H9 (cell line): ENCODE results near the gene ITGA7. TPM values are rescaled to one million over a fixed set of nuclear protein-coding genes. Genes with fewer than 3 reads are reported as not detected.

Source experiments
- DNase-seq: peaks from one replicate; pipeline ENCODE4 v3.0.0-alpha.2; 2017
- H2AFZ ChIP-seq: one replicate; pipeline ENCODE4 v1.6.1; 2013; ENCODE audit warnings: mild to moderate bottlenecking, low read length, control low read depth, moderate library complexity
- H2AK5ac ChIP-seq: 2 replicates; pipeline ENCODE4 v1.6.1; 2013; ENCODE audit warnings: low read length, control low read depth, mixed read lengths; ENCODE audit not compliant: insufficient read length
- H2BK120ac ChIP-seq: one replicate; pipeline ENCODE4 v1.6.1; 2013; ENCODE audit warnings: low read depth, mild to moderate bottlenecking, low read length, control low read depth, inconsistent platforms; ENCODE audit not compliant: poor library complexity, severe bottlenecking
- H2BK12ac ChIP-seq: 2 replicates; pipeline ENCODE4 v1.6.1; 2013; ENCODE audit warnings: low read length, control low read depth, mixed read lengths, low read depth; ENCODE audit not compliant: insufficient read length
- H2BK15ac ChIP-seq: 2 replicates; pipeline ENCODE4 v1.6.1; 2013; ENCODE audit warnings: low read depth, low read length, control low read depth
- H2BK20ac ChIP-seq: one replicate; pipeline ENCODE4 v1.6.1; 2013; ENCODE audit warnings: low read depth, mild to moderate bottlenecking, low read length, control low read depth, inconsistent platforms; ENCODE audit not compliant: poor library complexity, severe bottlenecking
- H2BK5ac ChIP-seq: 2 replicates; pipeline ENCODE4 v1.6.1; 2013; ENCODE audit warnings: low read length, control low read depth, mixed read lengths; ENCODE audit not compliant: insufficient read length
- H3K14ac ChIP-seq: 2 replicates; pipeline ENCODE4 v1.6.1; 2013; ENCODE audit warnings: low read length, control low read depth; ENCODE audit not compliant: insufficient read depth
- H3K18ac ChIP-seq: 2 replicates; pipeline ENCODE4 v1.6.1; 2013; ENCODE audit warnings: low read depth, mild to moderate bottlenecking, mixed read lengths, low read length, control low read depth; ENCODE audit not compliant: insufficient read length
- H3K23ac ChIP-seq: 2 replicates; pipeline ENCODE4 v1.6.1; 2013; ENCODE audit warnings: low read length, control low read depth, mixed read lengths, low read depth; ENCODE audit not compliant: insufficient read length
- H3K23me2 ChIP-seq: 2 replicates; pipeline ENCODE4 v1.6.1; 2013; ENCODE audit warnings: low read depth, mild to moderate bottlenecking, mixed read lengths, low read length, control low read depth; ENCODE audit not compliant: insufficient read length, poor library complexity, severe bottlenecking
- H3K27ac ChIP-seq: 2 replicates; pipeline ENCODE4 v1.5.1; 2013; ENCODE audit warnings: low read length, control low read depth, mixed read lengths, low read depth; ENCODE audit not compliant: insufficient read length
- H3K27me3 ChIP-seq: 2 replicates; pipeline ENCODE4 v1.6.1; 2013; ENCODE audit warnings: low read length, control low read depth, inconsistent platforms; ENCODE audit not compliant: insufficient read depth
- H3K4ac ChIP-seq: 2 replicates; pipeline ENCODE4 v1.6.1; 2013; ENCODE audit warnings: low read depth, mild to moderate bottlenecking, control low read depth, inconsistent platforms, low read length, moderate library complexity
- H3K4me1 ChIP-seq: 2 replicates; pipeline ENCODE4 v1.6.1; 2013; ENCODE audit warnings: low read length, control low read depth, inconsistent platforms; ENCODE audit not compliant: insufficient read depth
- H3K4me2 ChIP-seq: 2 replicates; pipeline ENCODE4 v1.6.1; 2013; ENCODE audit warnings: low read length, control low read depth, mixed read lengths; ENCODE audit not compliant: insufficient read length, insufficient read depth
- H3K56ac ChIP-seq: 2 replicates; pipeline ENCODE4 v1.6.1; 2013; ENCODE audit warnings: low read depth, mild to moderate bottlenecking, mixed read lengths, low read length, control low read depth; ENCODE audit not compliant: insufficient read length
- H3K79me1 ChIP-seq: 2 replicates; pipeline ENCODE4 v1.6.1; 2013; ENCODE audit warnings: low read depth, mild to moderate bottlenecking, moderate library complexity, low read length, control low read depth, inconsistent platforms; ENCODE audit not compliant: insufficient read depth, poor library complexity, severe bottlenecking
- H3K79me2 ChIP-seq: 2 replicates; pipeline ENCODE4 v1.6.1; 2013; ENCODE audit warnings: low read length, control low read depth, inconsistent platforms; ENCODE audit not compliant: insufficient read depth
- H3K9ac ChIP-seq: 2 replicates; pipeline ENCODE4 v1.6.1; 2013; ENCODE audit warnings: low read length, control low read depth, mixed read lengths; ENCODE audit not compliant: insufficient read length; ENCODE audit errors: extremely low read depth
- H3K9me3 ChIP-seq: one replicate; pipeline ENCODE4 v1.6.1; 2013; ENCODE audit warnings: low read depth, low read length, inconsistent platforms; ENCODE audit not compliant: control insufficient read depth
- H3T11ph ChIP-seq: one replicate; pipeline ENCODE4 v1.6.1; 2013; ENCODE audit warnings: mild to moderate bottlenecking, low read length, control low read depth, inconsistent platforms
- H4K20me1 ChIP-seq: one replicate; pipeline ENCODE4 v1.6.1; 2013; ENCODE audit not compliant: control insufficient read depth, insufficient read length, insufficient read depth
- H4K5ac ChIP-seq: 2 replicates; pipeline ENCODE4 v1.6.1; 2013; ENCODE audit warnings: low read depth, mild to moderate bottlenecking, mixed read lengths, low read length, control low read depth; ENCODE audit not compliant: insufficient read length
- H4K8ac ChIP-seq: replicated peaks from 2 replicates; pipeline ENCODE4 v1.6.1; 2013; ENCODE audit warnings: low read length, control low read depth, mixed read lengths, low read depth; ENCODE audit not compliant: insufficient read length
- H4K91ac ChIP-seq: 2 replicates; pipeline ENCODE4 v1.6.1; 2013; ENCODE audit warnings: low read depth, mild to moderate bottlenecking, moderate library complexity, mixed read lengths, low read length, control low read depth; ENCODE audit not compliant: insufficient read length
- H3K27ac Mint-ChIP-seq, 3 experiments: 2 replicates in 2 of 3; 3 replicates in 1 of 3; pipeline ENCODE4 v1.8.0; 2020 to 2021; ENCODE audit warnings: mixed read lengths in 3 of 3, mild to moderate bottlenecking in 1 of 3, moderate library complexity in 1 of 3
- H3K27me3 Mint-ChIP-seq: 2 replicates; pipeline ENCODE4 v1.8.0; 2021; ENCODE audit warnings: low read depth, mild to moderate bottlenecking, moderate library complexity, mixed read lengths
- H3K36me3 Mint-ChIP-seq, 3 experiments: 2 replicates in 2 of 3; 3 replicates in 1 of 3; pipeline ENCODE4 v1.8.0; 2020 to 2021; ENCODE audit warnings: low read depth in 3 of 3, mixed read lengths in 3 of 3; ENCODE audit not compliant: insufficient read depth in 1 of 3
- H3K4me1 Mint-ChIP-seq, 2 experiments: 2 replicates each; pipeline ENCODE4 v1.8.0; 2020; ENCODE audit warnings: mixed read lengths in 2 of 2
- H3K4me3 Mint-ChIP-seq, 2 experiments: 2 replicates in 1 of 2; 3 replicates in 1 of 2; pipeline ENCODE4 v1.8.0; 2020 to 2021; ENCODE audit warnings: mild to moderate bottlenecking in 2 of 2, mixed read lengths in 2 of 2, moderate library complexity in 1 of 2
- H3K9me3 Mint-ChIP-seq, 2 experiments: 2 replicates in 1 of 2; 3 replicates in 1 of 2; pipeline ENCODE4 v1.8.0; 2020; ENCODE audit warnings: mild to moderate bottlenecking in 2 of 2, mixed read lengths in 2 of 2, moderate library complexity in 1 of 2
- WGBS: extraction: QIAGEN DNeasy Blood & Tissue Kit; methylation state at CpG from one replicate; pipeline ENCODE4 v1.1.7; 2013; ENCODE audit warnings: missing lambda C conversion rate, low lambda C conversion rate, mixed read lengths; ENCODE audit not compliant: insufficient read length; ENCODE audit errors: extremely low coverage; 5-methylcytosine and 5-hydroxymethylcytosine counted together
- total RNA-seq: library from RNA; stranded (reverse); gene quantifications from 2 replicates; pipeline ENCODE4 v1.2.1, GENCODE V29; 2021
- TF ChIP-seq, protein P1 (sequence below): fragments of 200-600 bp; sonication (generic); conservative IDR thresholded peaks from 3 replicates; pipeline ENCODE4 v1.8.0; 2021; ENCODE audit warnings: antibody characterized with exemption, mild to moderate bottlenecking

The ITGA7 gene
- total RNA-seq, 1 experiment from 2014 or later, result 119 TPM

- TF ChIP-seq, protein P1, sequence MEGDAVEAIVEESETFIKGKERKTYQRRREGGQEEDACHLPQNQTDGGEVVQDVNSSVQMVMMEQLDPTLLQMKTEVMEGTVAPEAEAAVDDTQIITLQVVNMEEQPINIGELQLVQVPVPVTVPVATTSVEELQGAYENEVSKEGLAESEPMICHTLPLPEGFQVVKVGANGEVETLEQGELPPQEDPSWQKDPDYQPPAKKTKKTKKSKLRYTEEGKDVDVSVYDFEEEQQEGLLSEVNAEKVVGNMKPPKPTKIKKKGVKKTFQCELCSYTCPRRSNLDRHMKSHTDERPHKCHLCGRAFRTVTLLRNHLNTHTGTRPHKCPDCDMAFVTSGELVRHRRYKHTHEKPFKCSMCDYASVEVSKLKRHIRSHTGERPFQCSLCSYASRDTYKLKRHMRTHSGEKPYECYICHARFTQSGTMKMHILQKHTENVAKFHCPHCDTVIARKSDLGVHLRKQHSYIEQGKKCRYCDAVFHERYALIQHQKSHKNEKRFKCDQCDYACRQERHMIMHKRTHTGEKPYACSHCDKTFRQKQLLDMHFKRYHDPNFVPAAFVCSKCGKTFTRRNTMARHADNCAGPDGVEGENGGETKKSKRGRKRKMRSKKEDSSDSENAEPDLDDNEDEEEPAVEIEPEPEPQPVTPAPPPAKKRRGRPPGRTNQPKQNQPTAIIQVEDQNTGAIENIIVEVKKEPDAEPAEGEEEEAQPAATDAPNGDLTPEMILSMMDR, result no peak
- H3K36me3 Mint-ChIP-seq, result peaks cover 21 to 48% (median 43%) of the 10 kb centered on the region in 3 experiments
- no CpG with 5 or more reads among the region's 1 CpG for WGBS
Observed at GRCh38 chr12:55698965-55699364, 8.7 kb downstream of the ITGA7 start.

More at GRCh38 chr12:55698965-55699364, 8.7 kb downstream of the ITGA7 start:
- Histone ChIP-seq H4K5ac (no peak overlapping the region), H2AFZ (no peak overlapping the region), H3K79me1 (no peaks in the 10 kb centered on the region), H2AK5ac (no peak overlapping the region), H2BK12ac (no peak overlapping the region), H3K79me2 (no peaks in the 10 kb centered on the region), H3T11ph (no peak overlapping the region), H3K9me3 (no peaks in the 10 kb centered on the region), H4K91ac (no peak overlapping the region), H2BK120ac (no peak overlapping the region), H3K18ac (no peak overlapping the region), H2BK15ac (no peak overlapping the region), H3K23me2 (no peaks in the 10 kb centered on the region), H4K8ac (no peak overlapping the region), H4K20me1 (no peaks in the 10 kb centered on the region), H3K4me2 (no peak overlapping the region), H3K4me1 (no peaks in the 10 kb centered on the region), H2BK5ac (no peak overlapping the region), H3K56ac (no peak overlapping the region), H3K27me3 (no peaks in the 10 kb centered on the region; the same call in 1 of the 2 replicates), H3K14ac (no peak overlapping the region), H3K27ac (no peak overlapping the region), H3K4ac (no peak overlapping the region), H3K23ac (no peak overlapping the region), H3K9ac (no peak overlapping the region), H2BK20ac (no peak overlapping the region)
- no peak overlapping the region for H3K4me3 Mint-ChIP-seq
- no peaks in the 10 kb centered on the region for H3K4me1 Mint-ChIP-seq
- no peaks in the 10 kb centered on the region for H3K9me3 Mint-ChIP-seq
- H3K27ac Mint-ChIP-seq, result no peak overlapping the region; a peak in 1 of 7 replicates
- DNase-seq, result no peak
- H3K27me3 Mint-ChIP-seq, result no peaks in the 10 kb centered on the region
